ENCODE results near the gene MTARC2. TPM values are rescaled to one million over a fixed set of nuclear protein-coding genes. Genes with fewer than 3 reads are reported as not detected.
A peak's percentile ranks its signal among the peaks of the same experiment; 100 is the strongest.

Gene MTARC2
- total RNA-seq, 1 experiment from 2014 or later = not detected

- no peaks in the 10 kb centered on the region for H3K9me3 ChIP-seq (ENCODE audit: low read depth, low read length, poor library complexity, severe bottlenecking)
- H3K4me3 ChIP-seq (ENCODE audit: low read depth, low read length, poor library complexity, severe bottlenecking) = no peak overlapping the region
- BruUV-seq (replicated peaks) = no TSS peak
- no peak overlapping the region for H3K27ac ChIP-seq (ENCODE audit: low read depth, low read length, poor library complexity, severe bottlenecking)
- H3K36me3 ChIP-seq (ENCODE audit: insufficient read depth, low read length, poor library complexity, severe bottlenecking) = no peaks in the 10 kb centered on the region
- H3K4me1 ChIP-seq (ENCODE audit: insufficient read depth, low read length, poor library complexity, severe bottlenecking) = no peaks in the 10 kb centered on the region
- intact Hi-C loops (cut with micrococcal nuclease; ENCODE audit: unreplicated experiment) = loop anchor here (10.0 kb wide), 1 partner anchor 658 kb away; no protein-coding TSS in a partner anchor
- no peaks in the 10 kb centered on the region for H3K27me3 ChIP-seq (replicated peaks; ENCODE audit: insufficient read depth, low read depth, low read length, poor library complexity)
- no peak for DNase-seq (ENCODE audit: low spot score)
- ChIA-PET POLR2A (ENCODE audit: low non-redundant PET) (no interaction called here), CTCF (interaction anchor here (0.5 to 0.7 kb wide), 2 partner anchors 35 to 1030 kb away, joined by 3 to 6 read pairs; no protein-coding TSS in a partner anchor)
- no peak for TF ChIP-seq EZH2 (IDR thresholded peaks at IDR 0.05; ENCODE audit: borderline replicate concordance, low read depth, low read length, poor library complexity, severe bottlenecking)
- TF ChIP-seq, protein P1, sequence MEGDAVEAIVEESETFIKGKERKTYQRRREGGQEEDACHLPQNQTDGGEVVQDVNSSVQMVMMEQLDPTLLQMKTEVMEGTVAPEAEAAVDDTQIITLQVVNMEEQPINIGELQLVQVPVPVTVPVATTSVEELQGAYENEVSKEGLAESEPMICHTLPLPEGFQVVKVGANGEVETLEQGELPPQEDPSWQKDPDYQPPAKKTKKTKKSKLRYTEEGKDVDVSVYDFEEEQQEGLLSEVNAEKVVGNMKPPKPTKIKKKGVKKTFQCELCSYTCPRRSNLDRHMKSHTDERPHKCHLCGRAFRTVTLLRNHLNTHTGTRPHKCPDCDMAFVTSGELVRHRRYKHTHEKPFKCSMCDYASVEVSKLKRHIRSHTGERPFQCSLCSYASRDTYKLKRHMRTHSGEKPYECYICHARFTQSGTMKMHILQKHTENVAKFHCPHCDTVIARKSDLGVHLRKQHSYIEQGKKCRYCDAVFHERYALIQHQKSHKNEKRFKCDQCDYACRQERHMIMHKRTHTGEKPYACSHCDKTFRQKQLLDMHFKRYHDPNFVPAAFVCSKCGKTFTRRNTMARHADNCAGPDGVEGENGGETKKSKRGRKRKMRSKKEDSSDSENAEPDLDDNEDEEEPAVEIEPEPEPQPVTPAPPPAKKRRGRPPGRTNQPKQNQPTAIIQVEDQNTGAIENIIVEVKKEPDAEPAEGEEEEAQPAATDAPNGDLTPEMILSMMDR (conservative IDR thresholded peaks at IDR 0.05; ENCODE audit: low read depth, low read length) = no peak
These were observed 24.7 kb downstream of the MTARC2 start for GRCh38 chr1:220772846-220773245.

DNA sequence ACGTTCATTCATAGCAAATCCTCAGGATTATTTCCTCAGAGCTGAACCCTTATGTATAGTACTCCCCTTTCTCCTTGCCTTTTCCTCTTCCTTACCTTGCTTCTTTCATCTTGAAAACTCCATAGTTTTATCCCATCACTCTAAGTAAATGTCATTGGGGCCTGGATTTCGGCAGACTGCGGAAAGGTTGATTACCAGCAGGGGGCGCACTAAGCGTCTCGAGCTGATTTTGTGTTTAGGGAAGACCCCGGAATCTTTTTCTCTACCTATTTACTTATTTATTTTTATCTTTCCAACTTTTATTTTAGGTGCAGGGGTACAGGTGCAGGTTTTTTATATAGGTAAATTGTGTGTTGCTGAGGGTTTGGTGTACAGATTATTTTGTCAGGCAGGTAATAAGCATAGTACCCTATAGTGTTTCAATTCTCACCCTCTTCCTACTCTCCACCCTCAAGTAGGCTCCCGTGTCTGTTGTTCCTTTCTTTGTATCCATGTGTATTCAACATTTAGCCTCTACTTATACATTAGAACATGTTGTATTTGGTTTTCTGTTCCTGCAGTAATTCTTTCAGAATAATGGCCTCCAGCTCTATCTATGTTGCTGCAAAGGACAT lies 27.2 kb downstream of the MTARC2 start:
- Histone ChIP-seq H3K27me3 (replicated peaks; ENCODE audit: insufficient read depth, low read depth, low read length, poor library complexity) (no peaks in the 10 kb centered on the region), H3K36me3 (ENCODE audit: insufficient read depth, low read length, poor library complexity, severe bottlenecking) (no peaks in the 10 kb centered on the region), H3K9me3 (ENCODE audit: low read depth, low read length, poor library complexity, severe bottlenecking) (no peaks in the 10 kb centered on the region), H3K4me3 (ENCODE audit: low read depth, low read length, poor library complexity, severe bottlenecking) (no peak overlapping the region), H3K4me1 (ENCODE audit: insufficient read depth, low read length, poor library complexity, severe bottlenecking) (no peaks in the 10 kb centered on the region), H3K27ac (ENCODE audit: low read depth, low read length, poor library complexity, severe bottlenecking) (no peak overlapping the region)
- no TSS peak for BruUV-seq (replicated peaks)
- CTCF ChIA-PET = interaction anchor here (0.6 to 1.0 kb wide), 3 partner anchors 28 to 556 kb away, joined by 3 to 4 read pairs (median 3); no protein-coding TSS in a partner anchor
- POLR2A ChIA-PET (ENCODE audit: low non-redundant PET) = no interaction called here
- DNase-seq (ENCODE audit: low spot score) = peak; percentile 41
- TF ChIP-seq, protein P1 (conservative IDR thresholded peaks at IDR 0.05; ENCODE audit: low read depth, low read length) = peak; percentile 91
- TF ChIP-seq EZH2 (IDR thresholded peaks at IDR 0.05; ENCODE audit: borderline replicate concordance, low read depth, low read length, poor library complexity, severe bottlenecking) = no peak
- intact Hi-C loops (cut with micrococcal nuclease; ENCODE audit: unreplicated experiment) = loop anchor here (5.0 to 10.0 kb wide), 5 partner anchors 558 to 938 kb away; no protein-coding TSS in a partner anchor

GRCh38 chr1:220776254-220776653 lies 28.1 kb downstream of the MTARC2 start:
- H3K36me3 ChIP-seq (ENCODE audit: insufficient read depth, low read length, poor library complexity, severe bottlenecking) = no peaks in the 10 kb centered on the region
- H3K9me3 ChIP-seq (ENCODE audit: low read depth, low read length, poor library complexity, severe bottlenecking) = no peaks in the 10 kb centered on the region
- H3K27me3 ChIP-seq (replicated peaks; ENCODE audit: insufficient read depth, low read depth, low read length, poor library complexity) = no peaks in the 10 kb centered on the region
- ChIA-PET POLR2A (ENCODE audit: low non-redundant PET) (no interaction called here), CTCF (interaction anchor here (1.0 kb wide), 2 partner anchors 496 to 586 kb away, joined by 4 to 5 read pairs; no protein-coding TSS in a partner anchor)
- no peaks in the 10 kb centered on the region for H3K4me1 ChIP-seq (ENCODE audit: insufficient read depth, low read length, poor library complexity, severe bottlenecking)
- no TSS peak for BruUV-seq (replicated peaks)
- H3K27ac ChIP-seq (ENCODE audit: low read depth, low read length, poor library complexity, severe bottlenecking) = no peak overlapping the region
- no peak overlapping the region for H3K4me3 ChIP-seq (ENCODE audit: low read depth, low read length, poor library complexity, severe bottlenecking)
- intact Hi-C loops (cut with micrococcal nuclease; ENCODE audit: unreplicated experiment) = loop anchor here (1.0 to 10.0 kb wide), 7 partner anchors 95 to 939 kb away; no protein-coding TSS in a partner anchor
- no peak for DNase-seq (ENCODE audit: low spot score)
- TF ChIP-seq, protein P1 (conservative IDR thresholded peaks at IDR 0.05; ENCODE audit: low read depth, low read length) = no peak
- TF ChIP-seq EZH2 (IDR thresholded peaks at IDR 0.05; ENCODE audit: borderline replicate concordance, low read depth, low read length, poor library complexity, severe bottlenecking) = no peak
